ENCODE results near the gene BACE2. TPM values are rescaled to one million over a fixed set of nuclear protein-coding genes. Genes with fewer than 3 reads are reported as not detected.

BACE2 gene
- total and polyA plus RNA-seq, 2 experiments from 2014 or later: 28.4 to 37.0 TPM

- H3K36me3 ChIP-seq (replicated peaks; ENCODE audit: insufficient read depth, low read depth): no peaks in the 10 kb centered on the region
- no peaks in the 10 kb centered on the region for H3K9me2 ChIP-seq (replicated peaks; ENCODE audit: insufficient read depth)
- H3K4me2 ChIP-seq: no peak overlapping the region
- H3K27me3 ChIP-seq: no peaks in the 10 kb centered on the region
- H3K4me3 ChIP-seq: no peak overlapping the region
- no peaks in the 10 kb centered on the region for H3K9me3 ChIP-seq (ENCODE audit: low read depth)
- no peaks in the 10 kb centered on the region for H4K20me1 ChIP-seq (ENCODE audit: insufficient read depth, poor library complexity, severe bottlenecking)
- peak; percentile 51 for DNase-seq (ENCODE audit: low spot score)
- 50% methylated on average over 5 of the region's 5 CpGs for WGBS (ENCODE audit: low lambda C conversion rate, missing lambda C conversion rate)
- no peak overlapping the region for H2AFZ ChIP-seq
- no peak overlapping the region for H3K27ac ChIP-seq
- no peaks in the 10 kb centered on the region for H3K4me1 ChIP-seq (ENCODE audit: insufficient read depth)
- no peak for TF ChIP-seq EZH2phosphoT487 (IDR thresholded peaks at IDR 0.05; ENCODE audit: low read depth, severe bottlenecking, unreplicated experiment)
- TF ChIP-seq CTCF (IDR thresholded peaks at IDR 0.05; ENCODE audit: poor library complexity): peak; percentile 61
- no peak for TF ChIP-seq EZH2 (IDR thresholded peaks at IDR 0.05; ENCODE audit: borderline replicate concordance)
- H3K79me2 ChIP-seq: no peaks in the 10 kb centered on the region
Observed at GRCh38 chr21:41133874-41134522, 34.0 kb upstream of the BACE2 start.

- no peak overlapping the region for H3K4me2 ChIP-seq
- H3K9me2 ChIP-seq (replicated peaks; ENCODE audit: insufficient read depth): no peaks in the 10 kb centered on the region
- no peaks in the 10 kb centered on the region for H4K20me1 ChIP-seq (ENCODE audit: insufficient read depth, poor library complexity, severe bottlenecking)
- H3K27me3 ChIP-seq: no peaks in the 10 kb centered on the region
- no peaks in the 10 kb centered on the region for H3K4me1 ChIP-seq (ENCODE audit: insufficient read depth)
- no peak overlapping the region for H3K27ac ChIP-seq
- no peaks in the 10 kb centered on the region for H3K79me2 ChIP-seq
- TF ChIP-seq CTCF (IDR thresholded peaks at IDR 0.05; ENCODE audit: poor library complexity): no peak
- no peak for TF ChIP-seq EZH2phosphoT487 (IDR thresholded peaks at IDR 0.05; ENCODE audit: low read depth, severe bottlenecking, unreplicated experiment)
- TF ChIP-seq EZH2 (IDR thresholded peaks at IDR 0.05; ENCODE audit: borderline replicate concordance): no peak
- 78% methylated on average over 7 of the region's 7 CpGs for WGBS (ENCODE audit: low lambda C conversion rate, missing lambda C conversion rate)
- no peaks in the 10 kb centered on the region for H3K9me3 ChIP-seq (ENCODE audit: low read depth)
- H2AFZ ChIP-seq: no peak overlapping the region
- no peak for DNase-seq (ENCODE audit: low spot score)
- no peak overlapping the region for H3K4me3 ChIP-seq
- no peaks in the 10 kb centered on the region for H3K36me3 ChIP-seq (replicated peaks; ENCODE audit: insufficient read depth, low read depth)
Observed at GRCh38 chr21:41135746-41136145, 32.2 kb upstream of the BACE2 start.

GRCh38 chr21:41136286-41136685 lies 31.7 kb upstream of the BACE2 start:
- Histone ChIP-seq H4K20me1 (ENCODE audit: insufficient read depth, poor library complexity, severe bottlenecking) (no peaks in the 10 kb centered on the region), H3K4me3 (no peak overlapping the region), H3K36me3 (replicated peaks; ENCODE audit: insufficient read depth, low read depth) (no peaks in the 10 kb centered on the region), H3K4me2 (no peak overlapping the region), H3K9me3 (ENCODE audit: low read depth) (no peaks in the 10 kb centered on the region), H3K27ac (no peak overlapping the region), H3K79me2 (no peaks in the 10 kb centered on the region), H3K27me3 (no peaks in the 10 kb centered on the region), H3K9me2 (replicated peaks; ENCODE audit: insufficient read depth) (no peaks in the 10 kb centered on the region), H3K4me1 (ENCODE audit: insufficient read depth) (no peaks in the 10 kb centered on the region), H2AFZ (no peak overlapping the region)
- no peak for TF ChIP-seq EZH2phosphoT487 (IDR thresholded peaks at IDR 0.05; ENCODE audit: low read depth, severe bottlenecking, unreplicated experiment)
- TF ChIP-seq EZH2 (IDR thresholded peaks at IDR 0.05; ENCODE audit: borderline replicate concordance): no peak
- WGBS (ENCODE audit: low lambda C conversion rate, missing lambda C conversion rate): 90% methylated on average over 6 of the region's 6 CpGs
- DNase-seq (ENCODE audit: low spot score): no peak

- no peaks in the 10 kb centered on the region for H3K27me3 ChIP-seq
- H3K79me2 ChIP-seq: no peaks in the 10 kb centered on the region
- H2AFZ ChIP-seq: no peak overlapping the region
- H3K9me2 ChIP-seq (replicated peaks; ENCODE audit: insufficient read depth): no peaks in the 10 kb centered on the region
- no peak overlapping the region for H3K4me2 ChIP-seq
- TF ChIP-seq CTCF (IDR thresholded peaks at IDR 0.05; ENCODE audit: poor library complexity) (no peak), EZH2phosphoT487 (IDR thresholded peaks at IDR 0.05; ENCODE audit: low read depth, severe bottlenecking, unreplicated experiment) (no peak), EZH2 (IDR thresholded peaks at IDR 0.05; ENCODE audit: borderline replicate concordance) (no peak)
- H3K4me1 ChIP-seq (ENCODE audit: insufficient read depth): no peaks in the 10 kb centered on the region
- H3K36me3 ChIP-seq (replicated peaks; ENCODE audit: insufficient read depth, low read depth): no peaks in the 10 kb centered on the region
- WGBS (ENCODE audit: low lambda C conversion rate, missing lambda C conversion rate): 89% methylated on average over 8 of the region's 8 CpGs
- no peak overlapping the region for H3K27ac ChIP-seq
- no peaks in the 10 kb centered on the region for H4K20me1 ChIP-seq (ENCODE audit: insufficient read depth, poor library complexity, severe bottlenecking)
- no peak overlapping the region for H3K4me3 ChIP-seq
- no peaks in the 10 kb centered on the region for H3K9me3 ChIP-seq (ENCODE audit: low read depth)
- no peak for DNase-seq (ENCODE audit: low spot score)
Observed at GRCh38 chr21:41137401-41137800, 30.6 kb upstream of the BACE2 start.
